ENCODE results near the gene PDE4D. TPM values are rescaled to one million over a fixed set of nuclear protein-coding genes. Genes with fewer than 3 reads are reported as not detected.

The PDE4D gene
- total and polyA plus RNA-seq, 2 experiments from 2014 or later, result 21.9 to 54.2 TPM

- DNase-seq (ENCODE audit: low read depth in 1 of 2, low spot score in 1 of 2), result no peak
- peak overlapping the region; percentile 1 for H3K27ac ChIP-seq
- no peak overlapping the region for H3K4me3 ChIP-seq
- TF ChIP-seq CTCF (IDR thresholded peaks at IDR 0.05; ENCODE audit: low read depth, low read length), result no peak
- H3K27me3 ChIP-seq, result no peaks in the 10 kb centered on the region
- H3K4me1 ChIP-seq (ENCODE audit: low read depth), result peaks cover 47% of the 10 kb centered on the region
- no peaks in the 10 kb centered on the region for H3K36me3 ChIP-seq
- no peaks in the 10 kb centered on the region for H3K9me3 ChIP-seq (ENCODE audit: low read depth)
Measured at GRCh38 chr5:59322058-59322457, 571.5 kb downstream of the PDE4D start.

- DNase-seq (ENCODE audit: low read depth in 1 of 2, low spot score in 1 of 2), result peak in 1 of 2 donors; percentile 7
- Histone ChIP-seq H3K27me3 (no peaks in the 10 kb centered on the region), H3K27ac (peak overlapping the region; percentile 1), H3K9me3 (ENCODE audit: low read depth) (no peaks in the 10 kb centered on the region), H3K4me3 (no peak overlapping the region), H3K36me3 (no peaks in the 10 kb centered on the region), H3K4me1 (ENCODE audit: low read depth) (peaks cover 46% of the 10 kb centered on the region)
- TF ChIP-seq CTCF (IDR thresholded peaks at IDR 0.05; ENCODE audit: low read depth, low read length), result no peak
Measured at GRCh38 chr5:59321642-59322041, 571.9 kb downstream of the PDE4D start.

- no peak overlapping the region for H3K27ac ChIP-seq
- H3K9me3 ChIP-seq (ENCODE audit: low read depth), result no peaks in the 10 kb centered on the region
- DNase-seq (ENCODE audit: low read depth in 1 of 2, low spot score in 1 of 2), result no peak
- H3K36me3 ChIP-seq, result no peaks in the 10 kb centered on the region
- no peak for TF ChIP-seq CTCF (IDR thresholded peaks at IDR 0.05; ENCODE audit: low read depth, low read length)
- H3K4me1 ChIP-seq (ENCODE audit: low read depth), result peaks cover 43% of the 10 kb centered on the region
- no peaks in the 10 kb centered on the region for H3K27me3 ChIP-seq
- no peak overlapping the region for H3K4me3 ChIP-seq
Measured at GRCh38 chr5:59320420-59320819, 573.1 kb downstream of the PDE4D start.

GRCh38 chr5:59319250-59319649, 574.3 kb downstream of the PDE4D start:
- H3K27ac ChIP-seq, result peak overlapping the region; percentile 82
- no peak for TF ChIP-seq CTCF (IDR thresholded peaks at IDR 0.05; ENCODE audit: low read depth, low read length)
- no peak for DNase-seq (ENCODE audit: low read depth in 1 of 2, low spot score in 1 of 2)

GRCh38 chr5:59317774-59318205, 575.7 kb downstream of the PDE4D start:
- DNase-seq (ENCODE audit: low read depth in 1 of 2, low spot score in 1 of 2), result no peak
- TF ChIP-seq CTCF (IDR thresholded peaks at IDR 0.05; ENCODE audit: low read depth, low read length), result no peak
- Histone ChIP-seq H3K27ac (peak overlapping the region; percentile 82), H3K4me3 (no peak overlapping the region), H3K4me1 (ENCODE audit: low read depth) (peaks cover 49% of the 10 kb centered on the region), H3K36me3 (no peaks in the 10 kb centered on the region), H3K27me3 (no peaks in the 10 kb centered on the region), H3K9me3 (ENCODE audit: low read depth) (no peaks in the 10 kb centered on the region)

More at GRCh38 chr5:59319250-59319649, 574.3 kb downstream of the PDE4D start:
- no peak overlapping the region for H3K4me3 ChIP-seq
- H3K27me3 ChIP-seq, result no peaks in the 10 kb centered on the region
- H3K36me3 ChIP-seq, result no peaks in the 10 kb centered on the region
- peaks cover 43% of the 10 kb centered on the region for H3K4me1 ChIP-seq (ENCODE audit: low read depth)
- no peaks in the 10 kb centered on the region for H3K9me3 ChIP-seq (ENCODE audit: low read depth)

Data from cardiac muscle cell (in vitro differentiated cells and primary cell).